HepG2 (cell line): ENCODE results near the gene AS3MT. TPM values are rescaled to one million over a fixed set of nuclear protein-coding genes. Genes with fewer than 3 reads are reported as not detected.

Source experiments
- DMTF1 ChIP-seq: sonication (generic); formaldehyde crosslinking; IDR thresholded peaks from 2 replicates; pipeline ENCODE4 v1.4.0; 2020; ENCODE audit warnings: mild to moderate bottlenecking, missing genetic modification reagents
- E2F1 ChIP-seq: sonication (generic); formaldehyde crosslinking; IDR thresholded peaks from 2 replicates; pipeline ENCODE4 v1.5.0; 2020; ENCODE audit warnings: missing genetic modification reagents
- ETS1 ChIP-seq: sonication (generic); formaldehyde crosslinking; IDR thresholded peaks from 2 replicates; pipeline ENCODE4 v1.4.0; 2020; ENCODE audit warnings: missing genetic modification reagents
- HOXA9 ChIP-seq: sonication (generic); formaldehyde crosslinking; IDR thresholded peaks from 2 replicates; pipeline ENCODE4 v1.8.1; 2022; ENCODE audit warnings: missing genetic modification reagents, mild to moderate bottlenecking, moderate library complexity, borderline replicate concordance
- KDM2A ChIP-seq: sonication (generic); formaldehyde crosslinking; IDR thresholded peaks from 2 replicates; pipeline ENCODE4 v1.4.0; 2020; ENCODE audit warnings: low read depth, missing genetic modification reagents, borderline replicate concordance
- KDM3A ChIP-seq: IDR thresholded peaks from 2 replicates; pipeline ENCODE4 v1.6.1; 2018; ENCODE audit warnings: low read depth, missing compliant biosample characterization
- NFKB2 ChIP-seq: sonication (generic); formaldehyde crosslinking; IDR thresholded peaks from 2 replicates; pipeline ENCODE4 v1.4.0; 2020; ENCODE audit warnings: missing genetic modification reagents, borderline replicate concordance
- SYNCRIP ChIP-seq: fragments of 200-400 bp; formaldehyde crosslinking; IDR thresholded peaks from 2 replicates; pipeline ENCODE4 v1.6.1; 2018; ENCODE audit warnings: mild to moderate bottlenecking, low read depth, low read length; ENCODE audit not compliant: insufficient read depth
- TEF ChIP-seq: sonication (generic); formaldehyde crosslinking; IDR thresholded peaks from 2 replicates; pipeline ENCODE4 v1.5.0; 2020; ENCODE audit warnings: missing genetic modification reagents
- ZBTB14 ChIP-seq: sonication (generic); formaldehyde crosslinking; IDR thresholded peaks from 2 replicates; pipeline ENCODE4 v1.4.0; 2020; ENCODE audit warnings: missing genetic modification reagents
- ZBTB42 ChIP-seq: sonication (generic); formaldehyde crosslinking; IDR thresholded peaks from 2 replicates; pipeline ENCODE4 v1.5.0; 2020; ENCODE audit warnings: mild to moderate bottlenecking, missing genetic modification reagents
- ZC3H4 ChIP-seq: sonication (generic); formaldehyde crosslinking; IDR thresholded peaks from 2 replicates; pipeline ENCODE4 v1.4.0; 2020; ENCODE audit warnings: missing genetic modification reagents, borderline replicate concordance
- ZFP37 ChIP-seq: sonication (generic); formaldehyde crosslinking; IDR thresholded peaks from 2 replicates; pipeline ENCODE4 v1.4.0; 2020; ENCODE audit warnings: missing genetic modification reagents, borderline replicate concordance
- ZGPAT ChIP-seq: IDR thresholded peaks from 2 replicates; pipeline ENCODE4 v1.6.1; 2016; ENCODE audit warnings: mild to moderate bottlenecking
- ZMAT5 ChIP-seq: sonication (generic); formaldehyde crosslinking; IDR thresholded peaks from 2 replicates; pipeline ENCODE4 v1.5.0; 2020; ENCODE audit warnings: mild to moderate bottlenecking, low read depth, missing genetic modification reagents, borderline replicate concordance
- ZNF557 ChIP-seq: sonication (generic); formaldehyde crosslinking; IDR thresholded peaks from 2 replicates; pipeline ENCODE4 v1.4.0; 2020; ENCODE audit warnings: missing genetic modification reagents
- ZNF569 ChIP-seq: sonication (generic); formaldehyde crosslinking; IDR thresholded peaks from 2 replicates; pipeline ENCODE4 v1.5.0; 2020; ENCODE audit warnings: mild to moderate bottlenecking, missing genetic modification reagents, moderate library complexity, borderline replicate concordance
- ZNF713 ChIP-seq: sonication (generic); formaldehyde crosslinking; IDR thresholded peaks from 2 replicates; pipeline ENCODE4 v1.4.0; 2020; ENCODE audit warnings: mild to moderate bottlenecking, missing genetic modification reagents
- ZNF879 ChIP-seq: sonication (generic); formaldehyde crosslinking; IDR thresholded peaks from 2 replicates; pipeline ENCODE4 v1.8.1; 2023; ENCODE audit warnings: missing genetic modification reagents
- polyA plus RNA-seq, 8 experiments: library from polyadenylated mRNA; depleted of rRNA in 3 of 8; stranded (reverse) in 7 of 8; unstranded in 1 of 8; fragments of >200 nt; fragmentation: Illumina TruSeq in 4 of 8; extraction: Trizol in 4 of 8; gene quantifications; 2 replicates each; pipeline versions ENCODE4 v1.2.1 to v1.2.3, GENCODE V29; 2011 to 2016; ENCODE audit warnings: low read depth in 4 of 8, missing spikeins in 1 of 8, mixed read lengths in 1 of 8; ENCODE audit not compliant: insufficient read depth in 1 of 8
- total RNA-seq, 5 experiments: library from RNA; depleted of rRNA; stranded (reverse); fragments of >200 nt; fragmentation: Illumina TruSeq; extraction: Trizol; gene quantifications; 2 replicates each; pipeline ENCODE4 v1.2.3, GENCODE V29; 2016; ENCODE audit warnings: low read depth in 1 of 5

The AS3MT gene
- total and polyA plus RNA-seq, 2 of the 13 experiments (the other 11 are each of a cell fraction or from before 2014, with no cell fraction given), result 8.7 to 17.4 TPM

- TF ChIP-seq DMTF1 (CRISPR knock-in tag) (no peak), ZNF557 (CRISPR knock-in tag) (0 out of 2 replicates have a peak, but pooled peaks have one; percentile 70), ZMAT5 (CRISPR knock-in tag) (no peak), ZC3H4 (CRISPR knock-in tag) (no peak), ZBTB14 (CRISPR knock-in tag) (peak; percentile 45; the same call in 1 of the 2 replicates), ZFP37 (CRISPR knock-in tag) (no peak), KDM3A (CRISPR knock-in tag) (no peak; the same call in 1 of the 2 replicates), TEF (CRISPR knock-in tag) (no peak), ZNF879 (CRISPR knock-in tag) (no peak), ZNF713 (CRISPR knock-in tag) (peak; percentile 76; the same call in 1 of the 2 replicates), ETS1 (CRISPR knock-in tag) (peak; percentile 47; the same call in 1 of the 2 replicates), ZGPAT (CRISPR knock-in tag) (0 out of 2 replicates have a peak, but pooled peaks have one; percentile 31), NFKB2 (peak; percentile 68; the same call in 1 of the 2 replicates), KDM2A (no peak; the same call in 1 of the 2 replicates), HOXA9 (CRISPR knock-in tag) (no peak), SYNCRIP (no peak), ZBTB42 (CRISPR knock-in tag) (no peak), ZNF569 (CRISPR knock-in tag) (no peak), E2F1 (CRISPR knock-in tag) (peak; percentile 51; the same call in 1 of the 2 replicates)
Observed at GRCh38 chr10:102917962-102918816, 48.9 kb downstream of the AS3MT start, which contains the start of gene CNNM2 (continued).
